GM12878 (cell line): Measurements from ENCODE around the gene WDR18. TPM values are rescaled to one million over a fixed set of nuclear protein-coding genes. Genes with fewer than 3 reads are reported as not detected.

Experiments
- ATAC-seq: fragments of 200-7000 bp; cut with Tn5 transposase; 3 replicates; pipeline ENCODE4 v1.9.1; 2020; ENCODE audit warnings: mild to moderate bottlenecking, moderate library complexity
- BruUV-seq: library from RNA; stranded (reverse); fragments of 400-500 nt; replicated peaks from 2 replicates; lab custom pipeline; 2021; lab: Mats Ljungman, UMichigan
- CTCF ChIA-PET: fragments of 300-600 bp; sonication (Branson Sonifier 250); formaldehyde crosslinking; extraction: SDS; loops from one replicate; lab custom pipeline; 2021; ENCODE audit warnings: inconsistent platforms; lab: Yijun Ruan, JAX
- POLR2A ChIA-PET: fragments of 350-600 bp; formaldehyde crosslinking; extraction: SDS; loops from one replicate; lab custom pipeline; 2021; ENCODE audit warnings: inconsistent platforms; lab: Charles Lee
- RAD21 ChIA-PET: fragments of 300-600 bp; sonication (Branson Sonifier 250); formaldehyde crosslinking; loops from one replicate; lab custom pipeline; 2023; ENCODE audit warnings: antibody characterized with exemption; ENCODE audit not compliant: unreplicated experiment; lab: Charles Lee
- SMC1A ChIA-PET: fragments of 300-600 bp; sonication (Branson Sonifier 250); formaldehyde crosslinking; loops from one replicate; lab custom pipeline; 2023; ENCODE audit not compliant: unreplicated experiment, uncharacterized antibody; lab: Charles Lee
- DNase-seq: peaks from one replicate; pipeline ENCODE4 v3.0.0-alpha.2; 2011; ENCODE audit warnings: low read depth, low spot score
- FAIRE-seq: peaks from 3 replicates; lab custom pipeline; 2011; peaks lifted over from hg19 to GRCh38; lab: Jason Lieb, UNC
- H2AFZ ChIP-seq: 2 replicates; pipeline ENCODE4 v1.6.0; 2011; ENCODE audit warnings: low read depth, low read length, control low read depth; ENCODE audit not compliant: control insufficient read depth
- H3K27ac ChIP-seq: 2 replicates; pipeline ENCODE4 v1.5.1; 2011; ENCODE audit warnings: control low read depth; ENCODE audit not compliant: control insufficient read depth, insufficient read depth
- H3K27me3 ChIP-seq, 2 experiments: replicated peaks in 1 of 2; 2 replicates each; pipeline versions ENCODE4 v1.6.0 to v1.6.1; 2011; ENCODE audit warnings: low read length in 1 of 2; ENCODE audit not compliant: control insufficient read depth in 2 of 2, insufficient read depth in 2 of 2
- H3K36me3 ChIP-seq, 2 experiments: 2 replicates each; pipeline ENCODE4 v1.5.1; 2011; ENCODE audit warnings: low read length in 1 of 2; ENCODE audit not compliant: control insufficient read depth in 2 of 2, insufficient read depth in 2 of 2
- H3K4me1 ChIP-seq: 2 replicates; pipeline ENCODE4 v1.6.1; 2011; ENCODE audit warnings: mild to moderate bottlenecking, low read length, moderate library complexity, mixed read lengths; ENCODE audit not compliant: control insufficient read depth, insufficient read depth
- H3K4me2 ChIP-seq: 2 replicates; pipeline ENCODE4 v1.6.0; 2011; ENCODE audit warnings: control low read depth; ENCODE audit not compliant: control insufficient read depth, insufficient read depth
- H3K4me3 ChIP-seq: fragments of 200-600 bp; sonication (generic); 2 replicates; pipeline ENCODE4 v1.5.1; 2016
- H3K79me2 ChIP-seq: 2 replicates; pipeline ENCODE4 v1.6.0; 2011; ENCODE audit warnings: low read length; ENCODE audit not compliant: control insufficient read depth, insufficient read depth
- H3K9ac ChIP-seq: 2 replicates; pipeline ENCODE4 v1.8.0; 2011; ENCODE audit warnings: low read length, control low read depth, mixed read lengths; ENCODE audit not compliant: control insufficient read depth, insufficient read depth
- H3K9me3 ChIP-seq: replicated peaks from 3 replicates; pipeline ENCODE4 v1.5.1; 2011; ENCODE audit warnings: mild to moderate bottlenecking, low read length; ENCODE audit not compliant: control insufficient read depth, insufficient read depth
- H4K20me1 ChIP-seq: 2 replicates; pipeline ENCODE4 v1.6.0; 2011; ENCODE audit not compliant: control insufficient read depth, insufficient read depth
- BRCA1 ChIP-seq: IDR thresholded peaks from 2 replicates; pipeline ENCODE4 v1.6.1; 2011; ENCODE audit warnings: low read depth, low read length, improper control_type of control experiment
- EED ChIP-seq: sonication (generic); IDR thresholded peaks from 2 replicates; pipeline ENCODE4 v1.6.1; 2016; ENCODE audit warnings: antibody characterized with exemption, low read depth
- PRDM15 ChIP-seq: fragments of 450-650 bp; formaldehyde crosslinking; IDR thresholded peaks from 2 replicates; pipeline ENCODE4 v1.4.0; 2020; ENCODE audit warnings: mild to moderate bottlenecking, moderate library complexity
- WGBS: methylation state at CpG from one replicate; pipeline ENCODE4 v1.1.6; 2016; ENCODE audit warnings: low lambda C conversion rate; ENCODE audit not compliant: insufficient replicate concordance, insufficient coverage; ENCODE audit errors: missing lambda C conversion rate; 5-methylcytosine and 5-hydroxymethylcytosine counted together
- in situ Hi-C: fragments of 300-500 bp; cut with MboI; formaldehyde crosslinking; loops from 9 replicates; pipeline ENCODE4 v1.14.3; 2018; ENCODE audit warnings: mixed read lengths
- intact Hi-C: fragments of 100-400 bp; cut with micrococcal nuclease; formaldehyde crosslinking; loops from one replicate; pipeline ENCODE4 v1.14.2; 2022; ENCODE audit not compliant: unreplicated experiment
- polyA plus RNA-seq, 11 experiments: library from polyadenylated mRNA; depleted of rRNA in 4 of 11; unstranded in 6 of 11; stranded (reverse) in 5 of 11; fragments of >200 nt; fragmentation: Nextera tagmentation in 4 of 11; fragmentation: Illumina TruSeq in 1 of 11; extraction: Ambion mirVana in 4 of 11; extraction: Trizol in 1 of 11; gene quantifications; 1 replicate in 1 of 11; 2 replicates in 10 of 11; pipeline versions ENCODE4 v1.2.1 to v1.2.3, GENCODE V29; 2011 to 2016; ENCODE audit warnings: inconsistent platforms in 2 of 11, missing spikeins in 2 of 11, low read depth in 1 of 11
- total RNA-seq, 4 experiments: library from RNA; depleted of rRNA in 3 of 4; stranded (reverse); fragments of >200 nt in 3 of 4; fragmentation: Illumina TruSeq in 1 of 4; extraction: Trizol in 1 of 4; gene quantifications; 2 replicates each; pipeline versions ENCODE4 v1.2.1 to v1.2.3, GENCODE V29; 2013 to 2021
- TF ChIP-seq, protein P1 (sequence below): fragments of 450-650 bp; IDR thresholded peaks from 2 replicates; pipeline ENCODE4 v1.6.1; 2018; ENCODE audit warnings: borderline replicate concordance, mild to moderate bottlenecking; ENCODE audit not compliant: partially characterized antibody

WDR18 gene
- total and polyA plus RNA-seq, 10 of the 15 experiments (the other 5 are each of a cell fraction or from before 2014, with no cell fraction given): 3.0 to 206 (median 62.3) TPM

- TF ChIP-seq PRDM15 (CRISPR knock-in tag) (no peak), BRCA1 (no peak)
These were observed 31.3 kb upstream of the WDR18 start (continued) for GRCh38 chr19:952680-953444.

- H3K9me3 ChIP-seq: no peaks in the 10 kb centered on the region
- H3K9ac ChIP-seq: peak overlapping the region; percentile 37; the same call in 1 of the 2 replicates
- peaks cover 65% of the 10 kb centered on the region for H3K4me1 ChIP-seq
- H3K79me2 ChIP-seq: peaks cover 56% of the 10 kb centered on the region
- H3K27me3 ChIP-seq: no peaks in the 10 kb centered on the region
- ChIA-PET POLR2A (interaction anchor here (0.6 kb wide), 1 partner anchor 12 kb away, joined by 4 read pairs; no protein-coding TSS in a partner anchor), RAD21 (interaction anchor here (0.8 to 4.8 kb wide), 2 partner anchors 30 to 190 kb away, joined by 3 to 20 read pairs; no protein-coding TSS in a partner anchor), CTCF (interaction anchor here (1.0 kb wide), 1 partner anchor 15 kb away, joined by 3 read pairs; no protein-coding TSS in a partner anchor), SMC1A (no interaction called here)
- TF ChIP-seq, protein P1, sequence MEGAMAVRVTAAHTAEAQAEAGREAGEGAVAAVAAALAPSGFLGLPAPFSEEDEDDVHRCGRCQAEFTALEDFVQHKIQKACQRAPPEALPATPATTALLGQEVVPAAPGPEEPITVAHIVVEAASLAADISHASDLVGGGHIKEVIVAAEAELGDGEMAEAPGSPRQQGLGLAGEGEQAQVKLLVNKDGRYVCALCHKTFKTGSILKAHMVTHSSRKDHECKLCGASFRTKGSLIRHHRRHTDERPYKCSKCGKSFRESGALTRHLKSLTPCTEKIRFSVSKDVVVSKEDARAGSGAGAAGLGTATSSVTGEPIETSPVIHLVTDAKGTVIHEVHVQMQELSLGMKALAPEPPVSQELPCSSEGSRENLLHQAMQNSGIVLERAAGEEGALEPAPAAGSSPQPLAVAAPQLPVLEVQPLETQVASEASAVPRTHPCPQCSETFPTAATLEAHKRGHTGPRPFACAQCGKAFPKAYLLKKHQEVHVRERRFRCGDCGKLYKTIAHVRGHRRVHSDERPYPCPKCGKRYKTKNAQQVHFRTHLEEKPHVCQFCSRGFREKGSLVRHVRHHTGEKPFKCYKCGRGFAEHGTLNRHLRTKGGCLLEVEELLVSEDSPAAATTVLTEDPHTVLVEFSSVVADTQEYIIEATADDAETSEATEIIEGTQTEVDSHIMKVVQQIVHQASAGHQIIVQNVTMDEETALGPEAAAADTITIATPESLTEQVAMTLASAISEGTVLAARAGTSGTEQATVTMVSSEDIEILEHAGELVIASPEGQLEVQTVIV: no peak
- TF ChIP-seq EED: 0 out of 2 replicates have a peak, but pooled peaks have one; percentile 4
- BruUV-seq: no TSS peak
- intact Hi-C loops (no loop called here), in situ Hi-C loops (no loop called here)
- WGBS: 17% methylated on average over 24 of the region's 33 CpGs
- peaks cover 0 to 5% of the 10 kb centered on the region in 2 experiments; a peak in 3 of 4 replicates for H3K36me3 ChIP-seq
- no peaks in the 10 kb centered on the region for H4K20me1 ChIP-seq
- DNase-seq (no peak), ATAC-seq (no peak), FAIRE-seq (no peak)
- peak overlapping the region; percentile 95 for H3K27ac ChIP-seq
- peak overlapping the region; percentile 98 for H3K4me2 ChIP-seq
- H3K4me3 ChIP-seq: peak overlapping the region; percentile 71; the same call in 1 of the 2 replicates
- H2AFZ ChIP-seq: no peak overlapping the region
These were observed 30.5 kb upstream of the WDR18 start for GRCh38 chr19:953445-954271.
